ENCODE data around the gene SCRN2. TPM values are rescaled to one million over a fixed set of nuclear protein-coding genes. Genes with fewer than 3 reads are reported as not detected.

The SCRN2 gene
- polyA plus RNA-seq, 4 donors: 48.7 to 82.3 (median 56.0) TPM

- DNase-seq (ENCODE audit: low read depth in 4 of 4, low spot score in 2 of 4): no peak
Observed at GRCh38 chr17:47847341-47848197, 6.5 kb upstream of the SCRN2 start.

DNA sequence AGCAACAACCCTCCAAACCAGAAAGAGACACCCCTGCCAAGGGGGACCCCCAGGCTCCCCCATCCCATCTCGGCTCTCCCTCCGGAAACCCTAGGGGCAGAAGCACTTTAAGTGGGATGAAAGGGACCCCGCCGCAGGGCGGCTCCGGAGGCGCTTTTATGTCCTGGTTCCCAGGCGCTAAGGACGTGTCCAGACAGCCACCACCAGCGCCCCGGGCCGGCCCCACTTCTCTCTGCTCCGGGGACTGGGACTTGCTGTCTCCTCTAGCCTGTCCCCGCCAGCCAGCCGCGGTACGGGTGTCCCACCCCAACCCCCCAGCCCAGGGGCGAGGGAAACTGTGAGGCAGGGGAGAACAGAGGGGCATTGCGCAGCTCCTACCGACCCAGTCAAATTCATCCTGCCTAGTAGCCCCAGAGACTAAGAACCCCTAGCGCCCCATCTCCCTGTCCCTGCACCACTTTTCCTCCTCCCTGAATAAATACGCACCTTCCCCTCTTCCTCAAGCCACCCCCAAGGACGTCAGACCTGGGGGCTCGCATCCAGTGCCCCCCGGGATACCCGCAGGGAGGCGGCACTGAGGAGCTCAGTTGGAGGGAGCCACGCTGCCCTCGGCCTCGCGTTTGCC, 5.8 kb upstream of the SCRN2 start:
- DNase-seq (ENCODE audit: low read depth in 4 of 4, low spot score in 2 of 4): no peak

DNA sequence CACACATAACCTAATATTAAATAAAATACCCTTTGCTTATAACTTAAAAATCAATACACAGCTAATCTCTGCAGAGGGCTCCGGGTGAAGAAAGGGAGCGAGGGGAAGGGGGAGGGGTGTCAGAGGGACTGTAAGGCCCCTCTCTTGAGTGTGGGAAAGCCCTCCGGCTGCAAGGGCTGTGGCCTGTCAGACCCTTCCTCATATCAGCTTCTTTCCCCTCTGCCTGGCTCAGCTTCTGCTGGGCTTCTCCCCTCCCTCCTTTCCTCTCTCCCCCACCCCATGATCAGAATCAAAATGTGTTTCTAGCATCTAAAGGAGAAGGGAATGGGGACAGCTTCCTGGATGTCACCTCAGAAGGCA, 4.6 kb upstream of the SCRN2 start:
- no peak for DNase-seq (ENCODE audit: low read depth in 4 of 4, low spot score in 2 of 4)

- no peak for DNase-seq (ENCODE audit: low read depth in 4 of 4, low spot score in 2 of 4)
Observed at GRCh38 chr17:47844814-47845715, 4.0 kb upstream of the SCRN2 start.

DNA sequence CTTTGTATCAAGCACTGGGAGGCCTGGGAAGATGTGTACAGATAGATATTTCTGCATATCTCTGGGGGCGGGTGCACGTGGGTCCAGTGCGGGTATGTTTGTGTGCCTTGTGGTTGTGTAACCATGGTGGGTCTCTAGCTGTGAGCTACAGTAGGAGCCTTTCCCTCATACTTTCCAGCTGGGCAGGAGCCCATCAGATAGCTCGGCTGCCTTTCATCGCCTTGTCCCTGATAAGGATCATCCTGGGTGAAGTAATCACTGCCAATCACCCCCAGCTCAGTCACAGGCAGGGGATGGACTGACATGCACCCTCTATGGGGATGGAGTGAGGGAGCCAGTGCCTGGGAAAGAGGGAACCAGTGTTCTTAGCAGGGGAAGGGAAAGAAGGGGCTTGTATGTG, 3.2 kb upstream of the SCRN2 start:
- DNase-seq (ENCODE audit: low read depth in 4 of 4, low spot score in 2 of 4): no peak

DNA sequence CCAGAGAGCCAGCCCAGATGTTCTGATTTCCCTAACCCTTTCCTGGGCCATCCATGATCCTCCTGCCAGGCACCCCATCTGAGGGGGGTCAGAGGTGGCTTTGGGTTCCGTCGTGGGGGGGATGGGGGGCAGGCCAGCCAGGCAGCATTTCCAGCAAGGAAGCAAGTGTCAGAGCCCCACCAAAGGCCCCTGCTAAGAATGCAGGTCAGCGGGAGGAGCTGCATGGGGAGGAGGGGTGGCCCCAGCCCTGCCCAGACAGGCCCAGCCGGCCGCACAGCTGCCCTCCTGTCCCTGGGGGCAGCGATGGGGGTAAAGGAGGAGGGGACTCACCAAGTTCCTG, 2.3 kb upstream of the SCRN2 start:
- DNase-seq (ENCODE audit: low read depth in 4 of 4, low spot score in 2 of 4): no peak

GRCh38 chr17:47841488-47842291, 617 bp upstream of the SCRN2 start:
- DNase-seq (ENCODE audit: low read depth in 4 of 4, low spot score in 2 of 4): no peak

GRCh38 chr17:47840001-47840741, 902 bp downstream of the SCRN2 start:
- no peak for DNase-seq (ENCODE audit: low read depth in 4 of 4, low spot score in 2 of 4)

GRCh38 chr17:47839071-47839470, 2.0 kb downstream of the SCRN2 start:
- no peak for DNase-seq (ENCODE audit: low read depth in 4 of 4, low spot score in 2 of 4)

DNA sequence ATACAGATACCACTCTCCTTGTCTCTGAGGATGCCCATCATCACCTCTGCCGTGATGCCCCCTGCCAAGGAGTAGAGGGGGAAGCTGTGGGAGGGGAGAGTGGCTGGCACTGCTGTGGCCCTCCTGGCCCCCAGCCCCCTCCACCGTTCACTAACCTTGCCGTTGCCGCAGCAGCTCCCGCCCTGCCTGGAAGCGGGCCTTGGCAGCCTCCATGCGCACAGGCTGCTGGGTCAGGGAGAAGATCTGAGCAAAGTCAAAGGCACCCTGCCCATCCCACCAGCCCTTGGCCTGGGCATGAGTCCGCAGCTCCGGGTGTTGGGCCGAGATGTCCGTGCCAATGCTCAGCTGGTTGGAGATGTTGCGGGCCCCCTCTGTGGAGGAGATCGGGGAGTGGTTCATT, 2.4 kb downstream of the SCRN2 start:
- DNase-seq (ENCODE audit: low read depth in 4 of 4, low spot score in 2 of 4): no peak

- no peak for DNase-seq (ENCODE audit: low read depth in 4 of 4, low spot score in 2 of 4)
Observed at GRCh38 chr17:47837401-47838039, 3.6 kb downstream of the SCRN2 start.

DNA sequence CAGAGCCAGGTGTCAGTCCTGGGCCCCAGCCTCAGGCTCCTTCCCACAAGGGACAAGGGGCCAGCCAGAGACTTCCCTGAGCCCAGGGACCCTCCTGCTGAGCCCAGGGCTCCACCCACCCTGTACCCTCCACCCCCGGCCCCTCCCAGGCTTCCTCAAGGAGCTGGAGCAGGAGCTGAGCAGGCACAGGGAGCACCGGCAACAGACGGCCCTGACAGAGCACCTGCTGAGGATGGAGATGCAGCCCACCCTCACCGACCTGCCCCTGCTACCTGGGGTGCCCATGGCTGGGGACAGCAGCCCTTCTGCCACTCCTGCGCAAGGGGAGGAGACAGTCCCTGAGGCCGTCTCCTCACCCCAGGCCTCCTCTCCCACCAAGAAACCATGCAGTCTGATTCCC, 4.5 kb downstream of the SCRN2 start:
- DNase-seq (ENCODE audit: low read depth in 4 of 4, low spot score in 2 of 4): no peak

GRCh38 chr17:47834756-47835155, 6.3 kb downstream of the SCRN2 start:
- DNase-seq (ENCODE audit: low read depth in 4 of 4, low spot score in 2 of 4): no peak

GRCh38 chr17:47831934-47832327, 9.1 kb downstream of the SCRN2 start:
- DNase-seq (ENCODE audit: low read depth in 4 of 4, low spot score in 2 of 4): no peak

DNA sequence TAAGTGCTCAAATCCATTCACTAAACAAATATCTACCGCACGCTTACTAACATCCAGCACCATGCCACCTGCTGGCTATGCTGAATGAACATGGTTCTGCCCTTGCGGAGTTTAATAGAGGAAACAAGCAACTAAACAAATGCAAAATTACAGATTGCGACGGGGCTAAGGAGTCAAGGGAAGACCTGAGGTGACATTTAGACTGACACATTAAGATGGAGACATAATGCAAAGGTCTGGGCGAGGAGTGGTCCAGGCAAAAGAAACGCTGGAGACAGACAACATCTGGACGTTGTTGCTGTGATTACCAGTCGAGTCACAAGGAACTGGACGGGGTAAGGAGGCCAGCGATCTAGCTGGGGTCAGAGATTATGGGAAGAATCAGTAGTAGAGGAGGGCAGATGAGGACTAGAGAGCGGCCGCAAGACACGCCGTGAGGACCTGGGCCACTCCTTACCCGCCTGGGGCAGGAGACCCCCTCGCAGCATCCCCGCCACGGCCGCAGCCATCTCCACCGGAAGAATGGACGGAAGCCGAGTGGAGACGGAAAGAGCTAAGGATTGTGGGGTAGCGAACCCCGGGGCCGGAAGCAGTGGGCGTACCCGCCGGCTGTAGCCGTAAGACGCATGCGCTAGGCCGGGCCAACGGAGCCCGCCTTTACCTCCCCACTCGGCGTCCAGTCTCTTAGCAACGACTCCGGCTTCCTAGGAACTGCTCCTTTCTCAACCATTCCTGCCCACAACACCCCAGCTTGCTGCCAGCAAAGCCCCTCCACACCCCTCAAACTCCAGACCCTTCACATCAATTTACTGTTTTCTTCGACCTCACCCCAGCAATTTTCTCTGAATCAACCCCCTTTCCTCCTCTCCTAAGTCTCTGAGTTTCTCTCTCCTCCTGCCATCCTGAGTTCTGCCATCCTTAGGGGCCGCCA, 9.8 kb downstream of the SCRN2 start, which contains the start of the genes LRRC46 and MRPL10:
Gene LRRC46, plus strand, starts transcription at position 668 of the 931 bp plus-strand sequence. CDS start 320 bp downstream, outside the sequence.
Gene MRPL10, minus strand, starts transcription at position 539 of the 931 bp plus-strand sequence. Its CDS starts 30 bp downstream, at position 509.
- peak in 3 of 4 donors; percentile 83 to 93 (median 90) for DNase-seq (ENCODE audit: low read depth in 4 of 4, low spot score in 2 of 4)

GRCh38 chr17:47830396-47831002, 10.6 kb downstream of the SCRN2 start:
- DNase-seq (ENCODE audit: low read depth in 4 of 4, low spot score in 2 of 4): no peak

DNA sequence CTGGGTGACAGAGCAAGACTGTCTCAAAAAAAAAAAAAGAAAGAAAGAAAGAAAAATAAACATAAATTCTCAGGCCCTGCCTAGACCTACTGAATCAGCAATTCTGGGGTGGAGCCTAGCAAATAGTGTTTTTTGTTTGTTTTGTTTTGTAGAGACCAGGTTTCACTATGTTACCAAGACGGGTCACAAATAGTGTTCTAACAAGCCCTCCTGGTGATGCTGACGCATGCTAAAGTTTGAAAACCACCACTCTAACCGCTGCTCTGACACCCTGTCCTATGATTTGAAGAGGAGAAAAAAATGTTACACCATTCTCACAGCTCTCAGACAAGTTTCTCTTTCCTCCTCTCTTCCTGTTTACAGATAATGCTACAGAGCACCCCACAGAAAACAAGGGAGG, 11.2 kb downstream of the SCRN2 start:
- DNase-seq (ENCODE audit: low read depth in 4 of 4, low spot score in 2 of 4): no peak

DNA sequence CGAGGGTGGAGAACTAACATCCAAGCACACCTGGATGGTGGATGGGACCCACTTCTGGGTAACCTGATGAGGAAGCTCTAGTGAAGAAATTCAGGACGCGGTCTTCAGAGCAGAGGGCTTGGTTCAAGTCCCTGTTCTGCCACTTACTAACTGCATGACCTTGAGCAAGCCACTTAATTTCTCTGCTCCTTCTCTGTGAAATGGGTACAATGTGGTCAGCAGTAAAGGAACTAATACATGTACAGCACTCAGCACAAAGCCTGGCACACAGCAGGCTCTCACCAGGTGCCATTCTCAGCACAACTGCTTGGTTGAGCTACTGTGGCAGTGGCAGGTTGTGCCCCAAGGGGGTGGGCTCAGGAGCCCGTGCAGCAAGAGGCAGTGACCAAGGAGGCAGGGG, 17.6 kb downstream of the SCRN2 start:
- no peak for DNase-seq (ENCODE audit: low read depth in 4 of 4, low spot score in 2 of 4)

All from left renal cortex interstitium (tissue), 4 donors.